SW480 (cell line): ENCODE results near the gene SPIB.
"Not testable (repeated sequence)": the region's sequence is repeated elsewhere in the genome, so short reads cannot be mapped to it uniquely, and the experiment has no call there.

Experiments used
- DNase-seq: peaks from one replicate; pipeline ENCODE4 v3.0.0-alpha.2; 2016; ENCODE audit warnings: low spot score

SPIB gene

DNA sequence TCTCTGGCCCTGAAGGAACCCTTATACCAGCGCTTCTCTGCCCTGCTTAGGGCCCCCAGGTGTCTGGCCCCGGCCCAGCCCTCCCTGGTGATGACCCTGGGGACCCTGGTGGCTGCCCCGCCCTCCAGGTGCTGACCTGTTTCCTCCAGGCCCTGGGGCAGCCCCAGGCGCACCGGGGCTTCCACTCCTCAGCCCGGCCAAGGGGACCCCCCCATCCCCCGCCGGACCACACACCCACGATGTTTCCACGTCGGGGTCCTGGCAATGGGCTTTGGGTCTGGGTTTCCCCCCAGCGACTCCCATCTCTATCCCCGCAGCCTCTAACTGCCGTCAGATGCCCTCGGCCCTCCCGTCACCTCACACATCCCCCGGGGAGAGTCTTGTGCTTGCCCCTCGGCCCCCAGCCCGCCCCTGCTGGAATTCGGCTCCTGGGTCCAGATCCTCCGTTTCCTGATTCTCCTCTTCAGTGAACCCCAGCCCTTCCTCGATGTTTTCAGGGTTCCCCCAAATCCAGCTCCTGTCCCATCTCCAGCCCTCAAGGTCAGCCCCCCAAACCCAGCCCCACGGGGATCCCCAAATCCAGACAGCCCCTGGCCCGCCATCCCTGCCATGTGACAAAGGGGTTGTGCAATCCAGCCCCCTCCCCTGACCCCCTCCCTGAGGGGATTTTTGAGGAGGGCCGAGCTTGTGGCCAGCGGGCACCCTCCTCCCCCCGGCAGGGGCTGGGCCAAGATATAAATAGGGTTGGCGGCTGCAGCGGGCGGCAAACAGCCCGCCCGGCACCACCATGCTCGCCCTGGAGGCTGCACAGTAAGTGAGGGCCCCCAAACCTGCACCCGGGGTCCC lies at the start of gene SPIB:
Gene SPIB, plus strand, starts transcription at position 763 of the 846 bp plus-strand sequence. Its CDS starts 25 bp downstream, at position 788.
- DNase-seq: no peak

DNA sequence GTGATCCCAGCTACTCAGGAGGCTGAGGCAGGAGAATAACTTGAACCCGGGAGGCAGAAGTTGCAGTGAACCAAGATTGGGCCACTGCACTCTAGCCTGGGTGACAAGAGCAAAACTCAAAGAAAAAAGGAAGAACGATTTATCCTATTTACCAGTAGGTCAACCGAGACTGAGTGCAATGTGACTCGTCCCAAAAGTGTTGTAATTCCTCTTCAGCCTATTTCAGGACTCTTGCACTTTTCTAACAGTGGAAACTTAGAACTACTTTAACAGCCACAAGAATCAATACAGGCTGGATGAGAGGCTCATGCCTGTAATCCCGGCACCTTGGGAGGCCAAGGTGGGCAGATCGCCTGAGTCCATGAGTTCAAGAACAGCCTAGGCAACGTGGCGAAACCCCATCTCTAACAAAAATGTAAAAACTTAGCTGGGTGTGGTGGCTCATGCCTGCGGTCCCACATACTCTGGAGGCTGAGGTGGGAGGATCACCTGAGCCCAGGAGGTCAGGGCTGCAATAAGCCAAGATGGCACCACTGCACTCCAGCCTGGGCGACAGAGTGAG lies 46.7 kb upstream of the SPIB start:
- DNase-seq: no peak

DNA sequence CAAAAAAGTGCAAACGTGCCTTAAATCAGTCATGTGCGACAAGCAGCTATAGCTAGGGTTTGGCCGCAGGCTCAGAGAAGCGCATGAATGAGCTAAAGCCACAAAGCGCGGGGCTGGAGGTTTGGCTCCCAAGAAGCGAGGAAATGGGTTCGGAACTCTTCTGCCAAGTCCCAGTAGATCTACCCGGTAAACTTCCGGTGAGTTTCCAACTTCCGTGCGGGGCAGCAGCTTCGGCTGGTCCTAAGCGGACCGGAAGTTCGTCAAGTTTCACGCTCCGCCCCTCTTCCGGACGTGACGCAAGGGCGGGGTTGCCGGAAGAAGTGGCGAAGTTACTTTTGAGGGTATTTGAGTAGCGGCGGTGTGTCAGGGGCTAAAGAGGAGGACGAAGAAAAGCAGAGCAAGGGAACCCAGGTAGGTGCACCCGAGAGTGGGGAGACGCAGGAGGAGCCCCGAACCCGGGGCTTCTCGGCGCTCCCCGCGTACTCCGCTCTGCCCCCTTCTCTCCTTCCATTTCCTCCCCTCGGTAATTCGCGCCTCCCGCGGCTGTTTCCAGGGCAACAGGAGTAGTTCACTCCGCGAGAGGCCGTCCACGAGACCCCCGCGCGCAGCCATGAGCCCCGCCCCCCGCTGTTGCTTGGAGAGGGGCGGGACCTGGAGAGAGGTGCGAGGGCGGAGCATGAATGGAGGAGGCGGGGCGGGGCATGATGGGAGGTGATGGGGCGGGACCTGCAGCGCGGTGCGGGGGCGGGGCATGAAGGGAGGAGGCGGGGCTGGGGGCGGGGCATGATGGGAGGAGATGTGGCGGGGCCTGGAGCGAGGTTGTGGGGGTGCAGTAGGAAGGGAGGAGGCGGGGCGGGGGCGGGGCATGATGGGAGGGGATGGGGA lies 42.3 kb upstream of the SPIB start, which contains the start of gene NR1H2:
Gene NR1H2, plus strand, starts transcription at position 292 of the 885 bp plus-strand sequence. CDS start 1,149 bp downstream, outside the sequence.
- DNase-seq: peak; percentile 99

DNA sequence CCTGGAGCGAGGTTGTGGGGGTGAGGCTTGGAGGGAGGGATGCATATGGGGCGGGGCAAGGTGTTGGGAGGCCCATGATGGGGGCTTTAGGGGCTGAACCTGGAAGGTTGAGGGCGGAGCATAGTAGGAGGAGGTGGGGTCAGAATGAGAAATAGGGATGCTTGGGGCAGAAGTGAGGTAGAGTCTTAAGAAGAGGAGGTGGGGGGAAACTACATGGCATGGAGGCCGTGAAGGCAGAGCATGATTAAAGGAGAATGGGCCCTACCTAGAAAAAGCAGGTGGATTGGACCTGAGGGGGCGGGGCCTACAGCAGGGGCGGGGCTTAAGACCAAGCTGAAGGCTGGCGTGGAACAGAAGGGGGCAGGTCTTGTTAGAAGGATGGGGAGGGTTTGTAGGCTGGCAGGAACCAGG lies 41.7 kb upstream of the SPIB start:
- DNase-seq: peak; percentile 63

DNA sequence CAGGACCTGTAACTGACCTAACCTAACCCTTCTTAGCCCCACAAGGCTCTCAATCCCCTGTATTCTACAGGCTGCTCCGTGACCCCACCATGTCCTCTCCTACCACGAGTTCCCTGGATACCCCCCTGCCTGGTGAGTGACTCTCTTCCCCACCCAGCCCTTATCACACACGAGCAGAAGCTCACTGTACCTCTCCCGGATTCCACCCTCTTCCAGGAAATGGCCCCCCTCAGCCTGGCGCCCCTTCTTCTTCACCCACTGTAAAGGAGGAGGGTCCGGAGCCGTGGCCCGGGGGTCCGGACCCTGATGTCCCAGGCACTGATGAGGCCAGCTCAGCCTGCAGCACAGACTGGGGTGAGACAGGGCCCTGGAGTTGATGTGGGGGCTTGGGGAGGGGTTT lies 41.2 kb upstream of the SPIB start:
- no peak for DNase-seq

DNA sequence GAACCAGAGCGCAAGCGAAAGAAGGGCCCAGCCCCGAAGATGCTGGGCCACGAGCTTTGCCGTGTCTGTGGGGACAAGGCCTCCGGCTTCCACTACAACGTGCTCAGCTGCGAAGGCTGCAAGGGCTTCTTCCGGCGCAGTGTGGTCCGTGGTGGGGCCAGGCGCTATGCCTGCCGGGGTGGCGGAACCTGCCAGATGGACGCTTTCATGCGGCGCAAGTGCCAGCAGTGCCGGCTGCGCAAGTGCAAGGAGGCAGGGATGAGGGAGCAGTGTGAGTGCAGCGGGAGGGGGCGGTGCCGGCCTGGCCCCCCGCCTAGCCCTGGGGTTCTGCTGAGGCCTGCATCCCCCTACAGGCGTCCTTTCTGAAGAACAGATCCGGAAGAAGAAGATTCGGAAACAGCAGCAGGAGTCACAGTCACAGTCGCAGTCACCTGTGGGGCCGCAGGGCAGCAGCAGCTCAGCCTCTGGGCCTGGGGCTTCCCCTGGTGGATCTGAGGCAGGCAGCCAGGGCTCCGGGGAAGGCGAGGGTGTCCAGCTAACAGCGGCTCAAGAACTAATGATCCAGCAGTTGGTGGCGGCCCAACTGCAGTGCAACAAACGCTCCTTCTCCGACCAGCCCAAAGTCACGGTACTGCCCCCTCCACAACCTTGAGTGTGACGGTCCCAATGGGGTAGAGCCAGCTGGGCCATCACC lies 40.4 kb upstream of the SPIB start:
- DNase-seq: no peak

DNA sequence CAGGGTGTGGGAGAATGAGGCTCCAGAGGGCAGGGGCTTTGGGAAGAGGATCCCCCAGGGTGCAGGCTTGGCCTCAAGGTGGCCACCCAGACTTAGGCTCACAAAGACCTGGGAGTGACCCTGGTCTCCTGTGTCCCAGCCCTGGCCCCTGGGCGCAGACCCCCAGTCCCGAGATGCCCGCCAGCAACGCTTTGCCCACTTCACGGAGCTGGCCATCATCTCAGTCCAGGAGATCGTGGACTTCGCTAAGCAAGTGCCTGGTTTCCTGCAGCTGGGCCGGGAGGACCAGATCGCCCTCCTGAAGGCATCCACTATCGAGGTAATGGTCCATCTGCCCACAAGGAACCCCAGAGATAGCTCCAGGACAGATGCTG lies 39.9 kb upstream of the SPIB start:
- DNase-seq: no peak

DNA sequence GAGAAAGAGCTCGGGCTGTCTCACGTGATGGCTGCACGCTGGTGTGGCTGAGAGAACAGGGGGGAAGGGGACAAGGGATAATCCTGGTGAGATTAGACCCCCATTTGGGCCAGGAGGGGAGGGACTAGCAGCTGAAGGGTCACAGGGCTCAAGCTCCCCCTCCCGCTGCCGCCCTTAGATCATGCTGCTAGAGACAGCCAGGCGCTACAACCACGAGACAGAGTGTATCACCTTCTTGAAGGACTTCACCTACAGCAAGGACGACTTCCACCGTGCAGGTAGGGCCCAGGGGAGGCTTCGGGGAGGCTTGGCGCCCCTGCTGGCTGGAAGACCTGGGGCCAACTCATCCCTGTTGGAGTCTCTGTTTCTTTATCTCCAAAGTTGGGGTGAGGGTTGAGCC lies 39.1 kb upstream of the SPIB start:
- DNase-seq: no peak

DNA sequence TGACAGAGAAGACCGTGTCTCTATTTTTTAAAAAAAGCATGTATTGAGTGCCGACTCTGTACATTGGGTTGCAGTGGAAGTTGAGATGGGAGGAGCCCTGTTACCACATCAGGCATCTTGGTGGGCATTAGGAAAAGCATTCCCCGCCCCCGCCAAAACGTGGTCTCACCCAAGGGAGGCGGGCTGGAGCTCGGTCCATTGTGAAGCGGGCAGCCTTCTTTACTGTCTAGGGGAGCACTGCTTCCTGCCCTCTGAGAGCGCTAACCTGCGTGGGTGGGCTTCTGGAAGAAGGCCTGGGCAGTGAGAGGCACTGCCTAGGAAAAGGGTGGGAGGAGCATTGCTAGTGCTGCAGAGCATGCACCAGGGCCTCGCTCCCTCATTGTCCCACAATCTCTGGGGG lies 38.6 kb upstream of the SPIB start:
- DNase-seq: no peak

DNA sequence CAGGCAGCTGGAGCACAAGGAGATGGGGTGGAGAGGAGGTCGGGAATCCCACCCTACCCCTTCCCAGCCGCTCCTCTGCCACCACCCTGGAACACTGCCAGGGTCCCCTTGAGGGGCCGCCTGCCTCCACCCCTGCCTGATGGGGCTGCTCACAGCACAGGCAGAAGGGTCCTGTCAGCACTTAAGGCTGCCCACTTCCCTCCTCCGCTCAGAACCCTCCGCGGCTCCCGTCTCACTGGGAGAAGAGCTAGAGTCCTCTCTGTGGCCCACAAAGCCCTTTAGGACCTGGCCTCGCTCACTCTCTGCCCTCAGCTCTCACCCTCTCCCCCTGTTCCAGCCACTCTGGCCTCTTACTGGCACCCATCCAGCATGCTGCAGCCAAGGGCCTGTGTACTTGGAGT lies 38.0 kb upstream of the SPIB start:
- no peak for DNase-seq

DNA sequence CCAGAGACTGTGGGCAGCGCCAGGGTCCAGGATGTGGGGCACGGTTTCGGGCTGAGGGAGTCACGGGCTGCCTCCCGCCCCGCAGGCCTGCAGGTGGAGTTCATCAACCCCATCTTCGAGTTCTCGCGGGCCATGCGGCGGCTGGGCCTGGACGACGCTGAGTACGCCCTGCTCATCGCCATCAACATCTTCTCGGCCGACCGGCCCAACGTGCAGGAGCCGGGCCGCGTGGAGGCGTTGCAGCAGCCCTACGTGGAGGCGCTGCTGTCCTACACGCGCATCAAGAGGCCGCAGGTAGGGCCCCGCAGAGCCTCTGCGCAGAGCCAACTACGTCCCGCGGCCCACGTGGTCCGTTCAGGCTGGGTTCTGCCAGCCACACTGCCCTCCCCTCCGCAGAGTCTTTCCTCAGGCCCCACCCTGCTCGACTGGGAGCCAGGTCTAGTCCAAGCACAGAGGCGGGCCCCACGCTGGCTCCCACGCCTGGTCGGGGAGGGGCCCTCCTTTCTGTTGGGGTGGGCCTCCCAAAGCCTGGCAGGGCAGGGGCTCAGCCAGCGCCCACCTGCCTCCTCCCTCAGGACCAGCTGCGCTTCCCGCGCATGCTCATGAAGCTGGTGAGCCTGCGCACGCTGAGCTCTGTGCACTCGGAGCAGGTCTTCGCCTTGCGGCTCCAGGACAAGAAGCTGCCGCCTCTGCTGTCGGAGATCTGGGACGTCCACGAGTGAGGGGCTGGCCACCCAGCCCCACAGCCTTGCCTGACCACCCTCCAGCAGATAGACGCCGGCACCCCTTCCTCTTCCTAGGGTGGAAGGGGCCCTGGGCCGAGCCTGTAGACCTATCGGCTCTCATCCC lies 36.6 kb upstream of the SPIB start:
- no peak for DNase-seq

DNA sequence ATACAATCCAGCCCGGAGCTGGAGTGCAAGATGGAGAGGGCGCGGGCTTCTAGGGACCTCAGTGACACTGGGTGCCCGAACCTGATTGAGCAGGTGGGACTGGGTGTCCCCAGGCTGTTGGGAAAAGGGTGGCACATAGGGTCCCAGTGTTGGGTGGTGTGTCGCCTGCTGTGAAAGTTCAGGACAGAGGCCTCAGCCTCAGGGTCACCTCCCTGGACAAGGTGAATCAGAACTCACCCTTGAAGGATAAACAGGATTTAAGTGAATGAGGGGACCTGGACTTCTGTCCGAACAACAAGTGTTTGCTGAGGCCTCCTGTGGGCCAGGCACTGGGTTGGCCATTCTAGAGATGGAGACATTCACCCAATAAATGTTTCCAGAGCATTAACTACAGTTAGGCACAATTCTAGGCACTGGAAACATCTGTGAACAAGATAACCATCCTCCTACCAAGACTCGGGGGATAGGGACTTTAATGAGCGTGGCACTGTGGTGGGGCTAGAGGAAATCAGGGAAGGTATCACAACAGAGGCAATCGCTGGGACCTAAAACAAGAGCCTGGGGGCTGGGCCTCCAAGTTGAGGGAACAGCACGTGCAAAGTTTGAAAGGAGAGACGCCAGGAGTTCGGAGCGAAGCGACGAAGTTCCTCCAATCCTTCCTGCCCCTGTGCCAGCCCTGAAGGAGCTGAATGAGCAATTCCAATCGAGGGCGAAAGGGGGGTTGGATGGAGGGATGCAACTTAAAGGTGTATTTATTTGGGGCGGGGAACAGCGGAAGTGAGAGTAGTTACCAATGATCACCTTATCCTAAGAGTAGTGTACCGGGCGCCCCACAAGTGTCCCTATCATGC lies 35.5 kb upstream of the SPIB start:
- DNase-seq: no peak

DNA sequence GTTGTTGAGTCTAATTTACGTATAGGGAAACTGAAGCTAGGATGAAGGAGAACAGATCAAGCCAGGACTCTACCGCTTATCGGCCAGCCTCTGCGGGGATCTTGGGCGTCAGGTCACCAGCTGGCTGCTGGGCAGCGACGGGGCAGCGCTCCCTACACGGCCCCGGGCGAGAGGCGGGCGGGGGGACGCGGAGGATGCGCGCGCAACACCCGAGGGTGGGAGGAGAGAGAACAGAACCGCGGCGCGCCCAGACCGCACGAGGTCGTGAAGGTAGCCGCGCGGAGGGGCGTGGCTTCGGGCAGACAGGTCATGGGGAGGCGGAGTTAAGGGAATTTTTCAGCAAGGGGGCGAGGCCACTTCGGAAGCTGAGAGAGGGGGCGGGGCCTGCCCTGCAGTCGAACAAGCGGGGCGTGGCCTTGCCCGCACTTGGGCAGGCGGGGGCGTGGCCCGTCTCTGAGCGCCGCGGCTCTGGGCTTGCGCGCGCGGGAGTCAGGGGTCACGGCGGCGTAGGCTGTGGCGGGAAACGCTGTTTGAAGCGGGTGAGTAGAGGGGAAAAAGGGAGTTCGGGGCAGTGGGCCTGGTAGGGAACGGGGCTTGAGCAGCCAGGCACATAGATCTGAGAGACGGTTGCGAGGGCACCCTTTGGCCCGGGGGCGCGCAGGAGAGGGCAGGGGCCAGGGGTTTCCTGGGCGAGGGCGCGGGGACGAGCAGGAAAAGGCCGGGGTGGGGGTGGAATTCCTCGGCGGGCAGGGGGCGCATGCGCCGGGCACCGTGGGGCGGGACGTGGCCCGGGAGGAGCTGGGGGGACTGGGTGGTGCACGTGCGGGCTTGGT lies 34.7 kb upstream of the SPIB start, which contains the start of gene POLD1:
Gene POLD1, plus strand, starts transcription at position 496 of the 833 bp plus-strand sequence. CDS start 14,505 bp downstream, outside the sequence.
- peak; percentile 99 for DNase-seq

DNA sequence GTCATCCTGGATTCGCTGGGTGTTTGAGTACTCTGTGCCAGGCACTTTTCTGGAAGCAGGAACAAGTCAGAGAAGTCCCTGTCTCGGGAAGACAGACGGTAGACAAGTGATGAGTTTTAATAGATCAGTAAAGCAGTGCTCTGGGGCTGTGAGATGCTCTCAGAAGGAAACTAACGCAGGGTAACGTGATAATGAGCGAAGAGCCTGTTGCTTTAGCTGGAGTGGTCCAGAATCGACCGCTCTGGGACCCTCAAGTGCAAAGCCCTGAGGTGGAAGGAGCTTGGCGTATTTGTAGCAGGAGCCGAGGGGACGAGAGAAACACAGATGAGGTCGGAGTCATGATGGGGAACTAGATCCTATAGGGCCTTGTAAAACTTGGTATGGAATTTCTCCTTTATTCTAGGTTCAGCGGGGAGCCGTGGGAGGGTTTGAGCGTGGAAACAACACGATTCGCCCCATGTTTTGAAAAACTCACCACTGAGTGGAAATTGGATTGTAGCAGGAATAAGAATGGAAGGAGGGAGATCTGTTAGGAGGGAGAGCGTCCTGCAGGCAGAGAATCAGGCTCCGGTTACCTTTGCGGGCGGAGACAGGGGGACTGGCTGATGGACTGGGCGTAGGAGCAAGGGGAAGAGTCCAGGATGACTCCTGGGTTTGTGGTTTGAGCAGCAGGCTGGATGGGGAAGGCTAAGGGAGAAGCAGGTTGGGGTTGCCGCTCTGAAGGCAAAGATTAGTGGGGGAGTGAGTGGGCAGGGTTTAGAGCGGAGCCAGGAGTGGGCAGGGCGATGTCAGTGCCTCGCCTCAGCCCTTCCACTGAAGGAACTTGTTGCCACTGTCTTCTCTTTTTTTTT lies 33.8 kb upstream of the SPIB start:
- peak; percentile 27 for DNase-seq

DNA sequence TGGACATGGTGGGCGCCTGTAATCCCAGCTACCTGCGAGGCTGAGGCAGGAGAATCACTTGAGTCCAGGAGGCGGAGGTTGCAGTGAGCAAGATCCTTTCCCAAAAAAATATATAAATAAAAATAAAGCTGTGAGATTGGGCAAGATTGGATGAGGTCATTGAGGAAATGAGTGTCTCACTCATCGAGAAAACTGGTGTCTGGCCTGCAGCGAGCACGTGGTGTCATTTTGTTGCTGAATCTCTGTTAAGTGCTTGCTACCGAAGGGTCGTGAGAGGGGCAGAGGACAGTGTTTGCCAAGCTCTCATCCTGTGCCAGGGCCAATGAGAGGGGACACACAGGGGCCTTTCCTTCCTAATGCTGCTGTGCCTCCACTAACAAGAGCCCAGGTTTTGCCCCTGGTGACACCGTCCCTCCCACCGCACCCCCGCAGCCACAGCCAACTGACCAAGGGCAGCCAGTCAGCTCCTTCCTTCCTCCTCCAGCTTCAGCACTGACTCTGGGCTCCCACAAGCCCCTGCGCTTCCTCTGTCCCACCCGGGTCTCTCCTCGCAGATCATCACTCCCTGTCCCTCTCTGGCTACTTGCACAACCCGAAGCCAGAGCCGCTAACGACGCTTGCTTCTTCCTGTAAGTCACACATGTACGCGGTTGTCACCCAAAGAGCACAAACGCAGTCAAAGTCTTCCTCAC lies 31.4 kb upstream of the SPIB start:
- no peak for DNase-seq

DNA sequence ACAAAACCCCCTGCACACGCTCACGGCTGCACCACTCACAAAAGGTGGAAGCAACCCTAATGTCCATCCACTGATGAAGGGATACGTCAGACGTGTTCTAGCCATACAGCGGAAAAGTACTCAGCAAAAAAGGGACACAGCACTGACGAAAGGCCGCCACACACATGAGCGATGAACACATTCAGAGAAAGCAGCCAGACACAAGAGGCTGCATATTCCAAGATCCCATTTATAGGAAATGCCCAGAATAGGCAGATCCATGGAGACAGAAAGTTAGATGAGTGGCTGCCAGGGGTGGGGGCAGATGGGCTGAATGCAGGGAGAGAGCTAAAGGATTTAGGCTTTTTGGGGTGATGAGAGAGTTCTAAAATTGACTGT lies 30.9 kb upstream of the SPIB start:
- DNase-seq: no peak

DNA sequence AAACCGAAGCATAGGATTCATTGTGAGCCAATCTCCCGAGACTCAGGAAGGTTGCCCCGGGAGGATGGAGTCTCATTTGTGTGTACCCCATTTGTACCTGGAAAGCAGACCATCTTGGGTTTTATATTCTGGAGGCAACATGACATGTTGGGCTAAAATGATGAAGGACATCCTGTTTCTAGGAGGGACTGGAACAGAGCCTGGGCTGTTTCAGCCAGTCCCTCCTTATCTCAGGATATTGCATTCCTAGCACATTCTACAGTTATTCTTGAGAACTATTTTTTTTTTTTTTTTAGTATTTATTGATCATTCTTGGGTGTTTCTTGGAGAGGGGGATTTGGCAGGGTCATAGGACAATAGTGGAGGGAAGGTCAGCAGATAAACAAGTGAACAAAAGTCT lies 28.4 kb upstream of the SPIB start:
- DNase-seq: not testable (repeated sequence)

DNA sequence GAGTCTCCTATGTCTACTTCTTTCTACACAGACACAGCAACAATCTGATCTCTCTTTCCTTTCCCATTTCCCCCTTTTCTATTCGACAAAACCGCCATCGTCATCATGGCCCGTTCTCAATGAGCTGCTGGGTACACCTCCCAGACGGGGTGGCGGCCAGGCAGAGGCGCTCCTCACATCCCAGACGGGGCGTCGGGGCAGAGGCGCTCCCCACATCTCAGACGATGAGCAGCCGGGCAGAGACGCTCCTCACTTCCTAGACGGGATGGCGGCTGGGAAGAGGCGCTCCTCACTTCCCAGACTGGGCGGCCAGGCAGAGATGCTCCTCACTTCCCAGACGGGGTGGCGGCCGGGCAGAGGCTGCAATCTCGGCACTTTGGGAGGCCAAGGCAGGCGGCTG lies 27.8 kb upstream of the SPIB start:
- not testable (repeated sequence) for DNase-seq
